GM21381 (cell line): ENCODE measurements around the gene RAMP2.
"Not testable (repeated sequence)": the region's sequence is repeated elsewhere in the genome, so short reads cannot be mapped to it uniquely, and the experiment has no call there.

Experiments used
- ATAC-seq: cut with Tn5 transposase; IDR thresholded peaks from one replicate; pipeline ENCODE4 v1.9.1; 2021; ENCODE audit warnings: mild to moderate bottlenecking, moderate library complexity; ENCODE audit not compliant: unreplicated experiment

RAMP2 gene

DNA sequence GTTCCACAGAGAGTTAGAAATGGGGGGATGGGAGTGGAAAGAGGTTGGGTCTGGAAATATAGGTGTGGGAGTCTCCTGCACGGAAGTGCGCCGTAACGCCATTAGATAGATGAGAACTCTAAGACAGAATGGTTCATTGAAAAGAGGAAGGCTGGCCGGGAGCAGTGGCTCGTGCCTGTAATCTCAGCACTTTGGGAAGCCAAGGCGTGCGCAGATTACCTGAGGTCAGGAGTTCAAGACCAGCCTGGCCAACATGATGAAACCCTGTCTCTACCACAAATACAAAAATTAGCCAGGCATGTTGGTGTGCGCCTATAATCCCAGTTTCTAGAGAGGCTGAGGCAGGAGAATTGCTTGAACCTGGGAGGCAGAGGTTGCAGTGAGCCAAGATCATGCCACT, 7.0 kb downstream of the RAMP2 start:
- not testable (repeated sequence) for ATAC-seq

- not testable (repeated sequence) for ATAC-seq
These were observed 8.9 kb downstream of the RAMP2 start for GRCh38 chr17:42769964-42770363.

DNA sequence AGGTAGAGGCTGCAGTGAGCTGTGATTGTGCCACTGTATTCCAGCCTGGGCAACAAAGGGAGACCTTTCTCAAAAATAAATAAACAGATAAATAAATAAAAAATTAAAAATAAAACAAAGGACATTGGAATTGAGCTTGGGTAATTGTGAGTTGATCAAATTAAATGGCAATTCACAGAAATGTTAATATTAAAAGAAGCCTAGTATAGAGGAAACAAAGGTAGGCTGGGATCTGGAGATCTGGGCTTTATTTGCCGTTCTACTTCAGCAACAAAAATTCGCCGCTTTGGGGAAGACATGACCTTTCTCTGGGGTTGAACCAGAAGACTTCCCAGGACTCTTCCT, 11.9 kb downstream of the RAMP2 start:
- ATAC-seq, result no peak

DNA sequence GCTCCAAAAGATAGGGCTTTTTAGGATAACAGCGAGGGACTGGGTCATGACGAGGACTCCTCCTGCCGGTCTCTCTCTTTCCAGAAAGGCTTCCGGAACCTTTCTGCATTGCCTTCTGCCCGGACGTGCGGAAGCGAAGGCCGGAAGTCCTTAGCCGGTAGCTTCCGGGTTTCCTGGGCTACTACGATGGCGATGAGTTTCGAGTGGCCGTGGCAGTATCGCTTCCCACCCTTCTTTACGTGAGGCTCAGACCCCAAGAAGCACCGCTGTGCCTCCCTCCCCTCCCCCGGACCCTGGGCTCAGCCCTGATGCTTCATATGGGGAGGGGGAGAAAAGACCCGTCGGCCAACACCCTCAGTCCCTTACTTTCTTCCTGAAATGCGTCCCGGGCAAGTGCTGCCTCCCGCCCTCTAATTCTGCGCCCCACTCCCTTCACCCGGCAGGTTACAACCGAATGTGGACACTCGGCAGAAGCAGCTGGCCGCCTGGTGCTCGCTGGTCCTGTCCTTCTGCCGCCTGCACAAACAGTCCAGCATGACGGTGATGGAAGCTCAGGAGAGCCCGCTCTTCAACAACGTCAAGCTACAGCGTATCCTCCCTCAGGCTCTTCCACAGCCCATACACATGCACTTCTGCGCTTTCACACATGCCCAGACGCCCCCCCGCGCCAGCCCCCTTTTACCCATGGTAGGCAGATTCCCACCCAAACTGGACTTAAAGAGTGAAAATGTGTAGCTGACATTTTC, 12.4 kb downstream of the RAMP2 start, which contains the start of gene VPS25:
TSS of gene VPS25 (plus strand) at position 160 of the 746 bp plus-strand sequence. CDS start at position 187, 27 bp downstream.
- peak; percentile 77 for ATAC-seq

DNA sequence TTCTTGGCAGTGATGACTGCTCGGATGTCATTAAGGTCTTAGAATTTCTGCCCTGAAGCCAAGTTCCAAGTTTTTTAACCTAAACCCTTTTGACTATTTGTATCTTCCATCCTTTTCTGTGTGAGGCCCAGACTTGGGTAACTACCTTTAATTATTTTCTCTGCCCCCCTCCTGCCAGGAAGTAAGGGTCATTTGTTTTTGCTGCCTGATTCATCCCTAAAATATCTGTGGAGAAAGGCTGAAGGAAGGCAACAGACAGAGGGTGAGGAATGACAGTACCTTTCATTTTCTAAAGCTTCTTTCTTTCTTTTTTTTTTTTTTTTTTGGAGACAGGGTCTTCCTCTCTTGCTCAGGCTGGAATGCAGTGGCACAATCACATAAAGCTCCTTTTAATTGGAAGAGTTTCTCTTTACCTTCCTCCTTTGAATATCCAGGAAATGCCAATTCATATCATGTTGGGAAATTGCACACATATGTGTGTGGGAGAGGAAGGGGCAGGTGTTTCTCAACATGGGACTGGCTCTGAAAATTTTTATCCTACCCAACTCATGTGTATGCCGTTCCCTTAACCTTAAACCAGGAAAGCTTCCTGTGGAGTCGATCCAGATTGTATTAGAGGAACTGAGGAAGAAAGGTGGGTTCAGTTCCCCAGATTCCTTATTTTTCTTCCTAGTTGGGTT, 13.2 kb downstream of the RAMP2 start:
- no peak for ATAC-seq

DNA sequence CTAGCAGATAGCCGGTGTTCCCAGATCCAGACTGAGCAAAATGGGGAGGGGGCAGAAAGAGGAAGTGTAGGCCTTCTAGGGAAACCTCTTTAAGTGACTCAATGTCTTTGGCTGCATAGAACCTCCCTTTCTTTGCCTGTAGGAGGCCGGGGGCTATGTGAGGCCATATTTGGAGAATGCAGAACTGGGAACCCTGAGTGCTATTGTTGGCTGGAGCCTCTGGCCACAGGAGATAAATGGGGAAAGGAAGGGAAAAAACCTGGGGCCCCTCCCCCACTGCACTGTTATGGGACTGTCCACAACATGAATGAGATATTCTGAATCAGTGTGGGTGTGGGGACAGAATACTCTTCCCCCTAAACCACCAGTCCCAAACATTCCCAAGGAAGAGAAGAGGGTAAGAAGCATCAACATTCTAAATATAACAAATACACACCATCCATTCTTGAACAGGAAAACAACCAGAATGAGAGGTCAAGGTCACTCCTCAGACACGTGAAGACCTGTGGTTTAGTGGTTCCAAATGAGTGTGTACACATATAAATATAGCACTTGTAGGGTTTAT, 14.6 kb downstream of the RAMP2 start:
- no peak for ATAC-seq

GRCh38 chr17:42778570-42778969, 17.5 kb downstream of the RAMP2 start:
- no peak for ATAC-seq

DNA sequence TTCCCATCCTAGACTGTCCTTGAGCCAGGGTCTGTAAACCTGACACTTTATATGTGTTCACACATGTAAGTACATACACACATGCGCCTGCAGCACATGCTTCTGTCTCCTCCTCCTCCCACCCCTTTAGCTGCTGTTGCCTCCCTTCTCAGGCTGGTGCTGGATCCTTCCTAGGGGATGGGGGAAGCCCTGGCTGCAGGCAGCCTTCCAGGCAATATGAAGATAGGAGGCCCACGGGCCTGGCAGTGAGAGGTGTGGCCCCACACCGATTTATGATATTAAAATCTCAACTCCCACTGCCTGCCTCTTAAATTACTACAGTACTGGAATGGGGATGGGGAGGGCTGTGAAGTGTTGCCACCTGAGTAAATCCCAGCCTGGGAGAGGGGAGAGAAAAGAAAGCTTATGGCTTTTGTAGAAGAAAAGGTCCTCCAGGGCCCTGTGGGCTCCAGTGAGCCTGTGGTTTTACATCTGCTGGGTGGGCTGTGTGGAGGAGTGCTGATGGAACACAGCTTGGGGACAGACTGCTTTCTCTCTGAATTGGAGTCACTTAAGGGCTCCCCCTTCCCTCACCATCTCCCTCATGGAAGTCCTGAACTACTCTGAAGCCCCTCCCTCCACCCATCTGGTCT, 18.4 kb downstream of the RAMP2 start:
- ATAC-seq, result no peak

DNA sequence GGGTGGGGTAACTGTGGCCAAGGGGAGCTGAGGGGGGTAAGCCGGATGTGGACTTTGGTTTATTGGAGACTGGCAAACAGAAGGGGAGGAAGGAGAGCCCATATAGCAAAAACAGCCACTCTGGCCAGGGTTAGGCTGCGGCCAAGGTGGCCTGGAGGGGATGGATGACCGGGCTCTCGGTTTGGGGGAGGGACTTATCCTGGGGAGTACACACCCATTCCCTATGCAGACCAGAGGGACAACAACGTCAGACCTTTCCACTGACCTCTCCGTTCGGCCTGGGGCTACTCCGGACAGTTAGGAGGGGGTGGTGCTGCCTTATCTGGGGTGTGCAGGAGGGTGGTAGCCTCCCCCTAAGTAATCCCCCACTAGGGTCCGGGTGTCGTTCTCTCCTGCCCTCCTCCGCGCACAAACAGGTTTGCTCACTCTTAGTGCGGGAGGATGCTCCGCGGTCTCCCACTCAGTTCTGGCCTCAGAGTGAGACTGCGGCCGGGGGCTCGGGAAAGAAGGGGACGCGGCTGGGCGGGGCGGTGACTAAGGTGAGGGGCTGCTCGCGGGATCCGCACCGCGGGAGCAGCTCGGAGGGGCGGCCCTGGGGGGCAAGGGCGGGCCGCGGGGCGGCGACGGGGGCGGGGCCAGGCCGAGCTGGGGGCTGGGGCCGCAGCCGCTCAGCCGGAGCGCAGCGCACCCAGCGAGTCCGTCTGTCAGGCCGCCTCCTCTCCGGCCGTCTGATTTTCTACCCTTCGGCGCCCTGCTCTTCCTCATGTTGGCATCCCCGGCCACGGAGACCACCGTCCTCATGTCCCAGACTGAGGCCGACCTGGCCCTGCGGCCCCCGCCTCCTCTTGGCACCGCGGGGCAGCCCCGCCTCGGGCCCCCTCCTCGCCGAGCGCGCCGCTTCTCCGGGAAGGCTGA, 19.2 kb downstream of the RAMP2 start, which contains the start of gene WNK4:
TSS of gene WNK4 (plus strand) at position 675 of the 915 bp plus-strand sequence. CDS start at position 764, 89 bp downstream.
- ATAC-seq, result no peak

DNA sequence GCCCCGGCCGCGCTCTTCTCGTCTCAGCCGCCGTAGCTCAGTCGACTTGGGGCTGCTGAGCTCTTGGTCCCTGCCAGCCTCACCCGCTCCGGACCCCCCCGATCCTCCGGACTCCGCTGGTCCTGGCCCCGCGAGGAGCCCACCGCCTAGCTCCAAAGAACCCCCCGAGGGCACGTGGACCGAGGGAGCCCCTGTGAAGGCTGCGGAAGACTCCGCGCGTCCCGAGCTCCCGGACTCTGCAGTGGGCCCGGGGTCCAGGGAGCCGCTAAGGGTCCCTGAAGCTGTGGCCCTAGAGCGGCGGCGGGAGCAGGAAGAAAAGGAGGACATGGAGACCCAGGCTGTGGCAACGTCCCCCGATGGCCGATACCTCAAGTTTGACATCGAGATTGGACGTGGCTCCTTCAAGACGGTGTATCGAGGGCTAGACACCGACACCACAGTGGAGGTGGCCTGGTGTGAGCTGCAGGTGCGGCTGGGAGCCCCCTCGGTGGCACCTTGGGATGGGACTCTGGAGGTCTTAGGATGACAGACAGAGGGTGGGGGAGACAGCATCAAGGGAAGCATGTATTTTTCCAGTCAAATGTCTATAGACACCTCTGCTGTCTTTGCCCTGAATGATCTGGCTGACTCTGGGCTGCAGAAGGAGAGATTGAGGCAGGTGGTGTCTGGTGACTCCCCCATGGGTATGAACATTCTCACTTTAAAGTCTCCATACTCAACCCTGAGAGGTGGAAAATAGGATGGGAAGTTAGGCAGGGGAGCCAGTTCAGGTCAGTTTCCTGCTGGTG, 20.0 kb downstream of the RAMP2 start:
- ATAC-seq, result no peak

GRCh38 chr17:42781639-42782165, 20.7 kb downstream of the RAMP2 start:
- no peak for ATAC-seq

GRCh38 chr17:42782166-42783061, 21.4 kb downstream of the RAMP2 start:
- ATAC-seq, result no peak

GRCh38 chr17:42783062-42783790, 22.2 kb downstream of the RAMP2 start:
- ATAC-seq, result no peak

DNA sequence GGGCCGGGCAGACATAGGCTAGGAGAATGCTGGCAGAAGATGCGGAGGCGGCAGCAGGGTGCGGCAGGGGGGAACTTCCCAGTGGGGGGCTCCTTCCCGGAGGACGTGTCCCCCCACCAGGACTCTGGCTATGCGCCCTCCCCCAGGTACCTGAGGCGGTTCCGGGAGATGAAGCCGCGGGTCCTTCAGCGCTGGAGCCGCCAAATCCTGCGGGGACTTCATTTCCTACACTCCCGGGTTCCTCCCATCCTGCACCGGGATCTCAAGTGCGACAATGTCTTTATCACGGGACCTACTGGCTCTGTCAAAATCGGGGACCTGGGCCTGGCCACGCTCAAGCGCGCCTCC, 22.7 kb downstream of the RAMP2 start:
- ATAC-seq, result no peak

GRCh38 chr17:42784409-42784808, 23.4 kb downstream of the RAMP2 start:
- no peak for ATAC-seq

- ATAC-seq, result no peak
These were observed 24.0 kb downstream of the RAMP2 start for GRCh38 chr17:42784811-42785592.

GRCh38 chr17:42787266-42787665, 26.2 kb downstream of the RAMP2 start:
- ATAC-seq, result no peak
